ENCODE data around the gene MYLK.
A peak's percentile ranks its signal among the peaks of the same experiment; 100 is the strongest.

MYLK gene

DNA sequence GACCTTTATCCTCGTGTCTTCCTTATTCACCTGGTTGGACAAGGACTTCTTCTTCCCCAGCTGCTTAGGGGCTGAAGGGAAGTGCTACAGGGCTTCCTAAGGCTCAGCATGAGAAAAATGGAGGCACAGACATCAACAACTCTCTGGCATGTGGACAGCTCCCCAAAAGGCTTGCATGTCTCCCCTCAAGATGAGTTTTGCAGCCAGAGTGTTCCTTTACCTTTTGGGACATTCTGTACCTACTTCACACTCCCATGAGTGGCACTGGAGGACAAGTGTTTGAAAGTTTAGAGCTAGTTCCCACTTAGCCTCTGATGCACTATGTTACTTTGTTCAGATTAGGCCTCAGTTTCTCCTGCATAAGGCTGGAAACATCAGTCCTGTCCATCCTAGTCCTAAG is 222.2 kb downstream of the MYLK start:
- no peak for DNase-seq

DNA sequence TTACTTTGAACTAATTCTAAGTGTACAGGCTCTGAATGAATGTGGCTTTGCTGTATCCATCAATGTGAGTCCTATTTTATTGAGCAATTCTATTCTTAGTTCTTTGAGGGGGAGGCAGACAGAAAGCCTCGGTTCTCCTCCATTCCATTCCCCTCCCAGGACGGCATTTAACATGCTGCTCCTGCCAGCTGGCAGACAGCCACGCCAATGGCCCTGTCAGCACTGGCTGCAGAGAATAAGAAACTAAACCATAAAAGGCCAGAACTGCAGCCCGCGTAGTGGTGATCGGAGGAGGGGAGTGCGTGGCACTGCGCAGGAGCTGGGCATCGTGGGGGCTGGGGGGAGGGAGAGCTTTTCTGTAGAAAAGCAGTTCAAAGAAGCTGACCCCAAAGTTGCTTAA is 223.2 kb downstream of the MYLK start:
- peak; percentile 62 for DNase-seq

DNA sequence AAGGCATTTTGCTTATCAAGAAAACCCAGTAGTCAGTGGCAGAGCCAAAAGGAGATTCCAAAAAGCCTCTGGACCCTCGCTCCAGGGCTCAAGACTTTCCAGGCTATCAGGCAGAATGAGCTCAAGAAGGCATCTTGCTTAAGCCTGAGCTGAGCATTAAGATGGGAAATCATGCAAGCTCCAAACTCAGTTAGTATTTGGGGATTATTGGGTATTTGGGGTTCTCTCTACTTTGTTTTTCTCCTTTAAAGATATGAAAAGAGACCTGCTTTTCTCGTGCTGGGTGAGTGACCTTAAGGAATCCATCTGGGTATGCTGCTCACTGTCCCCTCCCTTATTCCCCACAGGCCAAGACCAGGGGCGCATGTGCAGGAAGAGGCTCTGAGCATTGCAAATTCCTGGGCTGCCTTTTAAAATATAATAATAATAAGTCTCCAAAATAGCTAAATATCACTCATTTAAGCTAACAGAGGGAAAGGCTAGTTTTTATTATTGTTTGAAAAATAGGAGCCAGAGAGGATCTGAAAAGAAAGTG is 223.9 kb downstream of the MYLK start:
- DNase-seq = no peak

GRCh38 chr3:123658852-123659206 is 225.3 kb downstream of the MYLK start:
- no peak for DNase-seq

DNA sequence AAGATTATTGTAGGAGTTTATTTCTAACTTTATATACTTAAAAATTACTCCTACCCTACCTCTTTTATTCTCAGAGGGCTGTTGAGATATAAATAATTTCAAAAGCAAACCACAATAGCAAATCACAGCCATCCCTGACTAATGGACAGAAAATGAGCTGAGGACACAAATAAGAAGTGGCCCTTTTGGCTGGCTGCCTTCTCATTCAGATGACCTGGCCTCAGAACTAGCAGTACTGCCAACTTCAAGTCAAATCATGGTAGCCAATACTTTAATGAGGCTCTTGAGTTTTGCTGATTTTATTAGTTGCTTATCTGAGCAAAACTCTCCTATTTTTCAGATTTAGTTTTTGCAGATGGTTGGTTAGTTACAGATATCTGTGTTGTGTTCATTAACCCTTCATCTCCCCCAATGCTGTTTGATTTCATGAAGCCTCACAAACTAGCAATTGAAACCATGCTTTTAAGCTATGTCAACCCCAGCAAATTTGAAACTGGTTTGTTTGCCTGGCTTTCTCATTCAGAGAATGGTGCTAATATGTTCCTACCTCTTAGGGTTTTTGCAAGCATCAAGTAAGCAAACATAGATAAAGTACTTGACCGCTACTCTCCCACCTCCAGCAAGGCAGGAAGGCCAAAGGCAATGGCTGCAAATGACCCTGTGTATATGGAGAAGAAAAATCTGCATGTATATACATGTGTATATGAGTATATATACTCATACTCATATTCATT is 225.8 kb downstream of the MYLK start:
- DNase-seq = peak; percentile 41

DNA sequence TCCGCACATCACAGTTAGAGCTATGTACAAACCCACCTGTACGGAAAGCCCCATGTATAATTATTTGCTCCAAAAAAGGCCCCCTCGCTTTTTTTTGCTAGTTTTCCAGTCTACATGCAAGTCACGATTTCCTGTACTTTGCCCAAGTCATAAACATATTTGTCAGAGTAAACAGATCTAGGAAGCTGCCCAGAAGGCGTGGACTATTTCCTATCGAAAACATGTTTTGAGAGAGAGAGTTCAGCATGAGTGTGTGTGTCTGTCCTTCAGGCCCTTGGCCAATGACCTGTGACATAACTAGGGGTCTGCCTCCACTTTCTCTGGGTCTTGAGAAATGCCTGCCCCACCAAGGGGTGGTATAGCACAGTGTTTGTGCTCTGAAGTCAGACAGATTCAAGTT is 226.6 kb downstream of the MYLK start:
- no peak for DNase-seq

DNA sequence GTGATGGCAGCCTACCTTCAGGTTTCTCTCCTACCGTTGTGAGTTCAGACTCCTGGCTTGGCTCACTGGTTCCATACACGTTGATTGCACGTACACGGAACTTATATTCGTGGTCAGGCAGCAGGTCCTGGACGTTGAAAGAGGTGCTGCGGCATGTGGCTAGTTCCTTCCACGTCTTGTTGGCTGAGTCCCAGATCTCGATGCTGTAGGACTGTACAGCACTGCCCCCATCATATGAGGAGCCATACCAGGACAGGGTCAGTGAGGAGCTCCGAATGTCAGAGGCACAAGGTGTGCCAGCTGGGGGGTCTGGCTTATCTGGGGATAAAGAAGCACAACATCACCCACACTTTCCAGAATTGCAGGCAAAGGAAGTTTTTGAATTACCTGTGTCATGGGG is 227.0 kb downstream of the MYLK start:
- no peak for DNase-seq

DNA sequence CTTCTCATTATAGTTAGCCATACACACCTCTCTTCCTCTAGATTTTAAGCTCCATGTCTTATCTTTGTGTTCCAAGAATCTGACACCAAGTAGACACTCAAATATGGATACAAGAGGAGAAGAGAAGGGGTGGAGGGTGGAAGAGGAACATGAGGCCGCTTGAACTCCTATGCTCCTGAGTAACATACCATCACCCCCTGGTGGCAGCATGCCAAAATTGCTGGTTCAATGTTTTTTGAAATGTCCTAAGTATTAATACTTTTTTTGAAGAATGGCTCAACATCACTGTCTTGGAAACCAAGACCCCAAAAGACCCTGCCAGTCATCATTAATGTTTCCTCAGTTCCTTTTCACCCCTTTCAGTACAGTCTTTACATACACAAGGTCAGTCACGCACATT is 227.4 kb downstream of the MYLK start:
- DNase-seq = no peak

- no peak for DNase-seq
These were observed 227.9 kb downstream of the MYLK start for GRCh38 chr3:123656274-123656673.

DNA sequence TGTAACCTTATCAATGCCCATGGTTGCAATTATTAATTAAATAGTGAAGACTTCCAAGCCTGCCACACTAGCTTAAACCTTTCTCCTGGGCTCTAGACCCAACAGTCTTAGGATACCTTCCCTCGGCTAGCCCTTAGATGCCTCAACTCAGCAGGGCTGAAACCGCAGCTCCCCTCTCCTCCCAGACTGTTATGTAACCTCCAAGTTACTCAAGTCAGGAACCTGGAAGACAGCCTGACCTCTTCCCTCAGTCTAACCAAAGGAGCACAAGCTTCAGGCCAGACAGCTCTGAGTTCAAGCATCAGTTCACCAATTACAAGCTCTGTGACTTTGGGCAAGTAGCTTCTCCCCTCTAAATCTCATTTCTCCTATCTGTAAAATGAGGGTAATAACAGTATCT is 228.7 kb downstream of the MYLK start:
- DNase-seq = no peak

- peak; percentile 79 for DNase-seq
These were observed 230.9 kb downstream of the MYLK start for GRCh38 chr3:123653221-123653682.

DNA sequence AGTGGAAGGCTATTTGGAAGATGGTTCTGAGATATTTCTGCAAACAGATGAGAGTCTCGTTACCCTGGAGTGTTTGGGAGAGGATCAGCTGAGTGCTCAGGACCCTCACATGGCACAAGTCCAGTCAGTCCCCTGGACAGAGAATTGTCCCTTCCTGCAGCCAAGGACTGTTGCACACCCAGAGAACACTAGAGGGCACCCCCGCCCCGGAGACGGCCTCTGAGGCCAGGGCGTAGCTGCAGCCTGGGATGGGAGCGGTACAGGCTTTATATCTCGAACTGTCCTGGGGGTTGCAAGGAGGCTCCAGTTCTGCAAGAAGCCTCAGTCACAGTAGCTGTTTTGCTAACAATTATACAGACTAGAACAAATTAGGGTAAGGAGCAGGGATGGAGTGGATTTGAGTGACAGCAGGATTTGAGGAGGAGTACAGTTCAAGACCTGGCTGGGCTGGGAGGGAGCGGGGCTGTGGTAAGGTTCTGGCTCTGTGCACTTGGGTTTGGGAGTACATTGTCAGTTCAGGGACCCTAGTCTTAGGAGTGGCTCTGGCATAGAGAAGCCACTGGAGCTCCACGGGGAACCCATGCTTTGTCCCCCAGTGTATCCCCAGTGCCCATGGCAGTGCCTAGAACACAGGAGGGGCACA is 231.7 kb downstream of the MYLK start:
- peak; percentile 40 for DNase-seq

DNA sequence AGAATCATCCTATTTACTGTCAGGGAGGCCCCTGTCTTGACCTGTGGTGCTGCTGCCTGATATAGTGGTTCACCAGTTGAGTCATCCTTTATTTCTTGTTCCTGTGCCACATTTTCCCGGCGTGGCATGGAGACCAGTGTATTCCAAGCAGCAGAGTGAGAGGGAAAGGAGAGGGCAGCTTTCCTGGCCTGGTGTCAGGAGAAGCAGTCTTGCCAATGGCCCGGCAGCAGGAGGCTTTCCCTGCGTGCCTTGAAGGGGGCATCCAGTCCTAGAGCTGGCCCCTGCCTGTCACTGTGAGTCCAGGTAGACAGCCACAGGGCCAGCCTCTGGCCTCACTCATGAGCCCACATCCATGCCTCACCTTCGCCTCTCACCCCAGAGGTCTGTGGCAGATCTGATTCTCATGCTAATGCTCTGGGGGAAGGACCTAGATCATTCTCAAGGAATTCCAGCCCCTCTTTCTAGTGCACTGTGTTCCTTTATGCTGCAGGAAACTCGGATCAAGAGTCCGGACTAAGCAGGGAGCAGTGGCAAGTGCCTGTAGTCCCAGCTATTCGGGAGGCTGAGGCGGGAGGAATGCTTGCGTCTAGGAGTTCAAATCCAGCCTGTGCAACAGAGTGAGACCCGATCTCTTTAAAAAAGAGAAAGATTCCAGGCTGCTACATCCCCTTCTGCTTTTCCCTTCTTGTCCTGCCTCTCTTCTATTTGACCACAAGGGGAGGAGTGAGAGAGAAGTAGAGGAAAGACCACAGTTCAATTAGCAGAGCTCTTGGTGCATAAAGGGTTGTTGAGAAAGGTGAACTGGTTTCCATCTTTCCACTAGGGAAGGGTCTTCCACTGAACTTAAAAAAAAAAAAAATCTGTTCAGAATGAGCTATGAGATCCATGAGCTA is 232.4 kb downstream of the MYLK start:
- no peak for DNase-seq

DNA sequence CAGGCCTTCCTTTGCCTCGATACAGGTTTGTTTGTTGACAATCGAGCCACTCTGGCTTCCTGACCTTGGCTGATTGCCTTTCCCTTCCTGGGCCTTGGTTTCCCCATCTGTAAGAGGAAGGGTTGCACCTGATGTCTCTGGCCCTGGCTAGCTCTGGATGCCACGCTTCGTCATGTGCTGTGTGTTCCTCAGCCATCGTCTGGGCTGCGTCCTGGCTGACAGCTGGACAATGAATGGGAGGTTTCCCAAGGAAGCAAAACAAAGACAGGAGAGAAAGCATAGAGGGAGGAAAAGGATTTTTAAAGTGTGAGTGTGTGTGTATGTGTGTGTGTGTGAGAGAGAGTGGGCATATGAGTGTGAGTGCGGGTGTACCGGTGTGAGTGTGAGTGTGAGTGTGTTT is 234.0 kb downstream of the MYLK start:
- DNase-seq = no peak

DNA sequence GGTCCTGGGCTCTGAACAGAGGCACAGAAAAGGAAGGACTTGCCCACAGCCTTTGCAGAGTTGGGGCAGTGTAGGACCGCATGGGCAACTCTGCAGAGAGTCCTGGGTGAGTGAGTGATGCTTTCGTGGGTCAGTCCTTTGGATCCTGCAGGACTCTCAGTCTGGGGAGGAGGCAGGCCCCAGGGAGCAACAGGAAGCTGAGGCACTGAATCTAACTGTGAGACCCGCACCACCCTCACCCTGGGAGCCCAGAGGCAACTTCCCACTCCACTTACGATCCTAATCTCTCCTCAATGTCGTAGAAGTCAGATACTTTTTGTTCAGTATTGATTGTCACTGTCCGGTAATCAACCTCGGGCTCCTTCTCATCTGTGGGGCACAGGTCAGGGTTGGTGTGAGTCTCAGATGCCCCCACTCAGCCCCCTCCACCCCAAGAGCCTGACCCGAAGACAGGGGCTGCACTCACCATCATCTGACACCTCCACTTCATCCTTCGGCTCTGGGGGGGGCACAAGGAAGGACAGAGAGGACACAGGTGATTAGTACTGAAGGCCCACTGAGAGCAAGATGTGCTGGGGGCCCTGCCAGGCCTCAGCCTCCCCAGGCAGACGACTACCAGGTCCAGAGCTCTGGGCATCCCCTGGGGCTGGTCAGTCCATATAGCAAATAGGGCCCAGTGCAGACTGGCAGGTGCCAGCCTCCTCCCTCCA is 235.3 kb downstream of the MYLK start:
- DNase-seq = no peak

DNA sequence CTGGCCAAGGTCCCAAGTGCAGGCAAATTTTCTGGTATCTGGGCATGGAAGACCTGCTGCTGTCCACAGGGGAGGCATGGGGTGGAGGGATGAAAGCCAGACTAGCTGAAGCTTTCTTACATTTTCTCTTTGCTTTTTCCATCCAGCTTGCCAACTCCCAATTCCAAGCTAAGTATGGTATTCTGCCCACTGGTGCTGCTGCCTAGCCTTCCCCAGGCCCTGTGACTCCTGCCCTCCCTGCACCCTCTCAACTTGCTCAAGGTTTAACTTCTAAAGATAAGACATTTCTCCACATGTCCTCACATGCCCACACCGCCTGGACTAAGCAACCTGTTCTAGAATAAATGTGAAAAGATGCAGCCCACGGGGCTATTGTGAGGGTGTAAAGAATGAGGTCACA is 239.8 kb downstream of the MYLK start:
- DNase-seq = no peak

GRCh38 chr3:123642957-123643330 is 241.2 kb downstream of the MYLK start:
- DNase-seq = no peak

DNA sequence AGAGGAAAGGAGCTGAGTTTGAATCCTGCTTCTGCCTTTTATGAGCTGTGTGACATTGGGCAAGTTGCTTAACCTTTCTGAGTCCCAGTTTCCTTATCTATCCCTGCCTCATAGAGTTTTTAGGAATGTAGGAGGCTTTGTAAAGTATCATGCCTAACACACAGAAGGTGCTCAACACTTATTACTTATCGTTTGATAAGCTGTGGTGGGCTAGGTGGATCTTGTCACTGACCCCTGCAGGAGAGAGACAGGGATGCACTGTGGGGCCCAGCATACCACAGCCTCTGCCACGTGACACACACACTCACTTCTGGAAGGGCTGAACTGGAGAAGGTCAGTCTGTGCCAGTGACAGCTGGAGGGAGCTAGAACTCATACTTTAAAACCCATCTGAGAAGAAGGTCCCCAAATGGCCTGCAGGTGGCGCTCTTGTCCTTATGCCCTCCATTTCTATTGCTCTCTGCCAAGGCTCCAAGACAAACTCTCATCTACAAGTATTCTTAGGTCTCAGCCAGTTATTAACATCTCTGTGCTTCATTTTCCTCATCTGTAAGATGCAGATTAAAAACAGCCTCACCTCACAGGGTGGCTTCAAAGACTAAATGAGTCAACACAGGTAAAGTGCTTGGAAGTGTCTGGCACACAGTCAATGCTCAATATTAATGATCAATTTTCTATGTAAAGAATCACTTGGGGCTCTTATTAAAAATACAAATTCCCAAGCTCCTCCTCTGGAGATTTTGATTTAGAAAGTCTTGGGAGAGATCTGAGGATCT is 241.8 kb downstream of the MYLK start:
- DNase-seq = peak; percentile 16

- no peak for DNase-seq
These were observed 242.6 kb downstream of the MYLK start for GRCh38 chr3:123641505-123641904.

GRCh38 chr3:123640740-123641462 is 243.2 kb downstream of the MYLK start:
- DNase-seq = no peak

- no peak for DNase-seq
These were observed 243.8 kb downstream of the MYLK start for GRCh38 chr3:123640311-123640710.
